Smooth muscle cell (in vitro differentiated cells): Measurements from ENCODE around the gene LRCH4. TPM values are rescaled to one million over a fixed set of nuclear protein-coding genes. Genes with fewer than 3 reads are reported as not detected.
A peak's percentile ranks its signal among the peaks of the same experiment; 100 is the strongest.

ENCODE experiments used
- DNase-seq: peaks from one replicate; lab custom pipeline; 2025; ENCODE audit not compliant: unreplicated experiment; lab: John Stamatoyannopoulos, UW
- H2AFZ ChIP-seq: fragments of 200-600 bp; sonication (generic); 2 replicates; pipeline ENCODE4 v1.6.0; 2016; ENCODE audit warnings: antibody characterized with exemption, low read depth, mild to moderate bottlenecking
- H3F3A ChIP-seq: fragments of 200-600 bp; sonication (generic); 2 replicates; pipeline ENCODE4 v1.6.0; 2017; ENCODE audit warnings: antibody characterized with exemption, low read depth
- H3K27ac ChIP-seq: fragments of 200-600 bp; sonication (generic); 2 replicates; pipeline ENCODE4 v1.5.1; 2016; ENCODE audit warnings: low read depth, mild to moderate bottlenecking
- H3K27me3 ChIP-seq: fragments of 200-600 bp; sonication (generic); 2 replicates; pipeline ENCODE4 v1.6.1; 2016; ENCODE audit warnings: low read depth, mild to moderate bottlenecking
- H3K36me3 ChIP-seq: fragments of 200-600 bp; sonication (generic); 2 replicates; pipeline ENCODE4 v1.5.1; 2016; ENCODE audit warnings: low read depth
- H3K4me1 ChIP-seq: fragments of 200-600 bp; sonication (generic); 2 replicates; pipeline ENCODE4 v1.5.1; 2016; ENCODE audit warnings: low read depth
- H3K4me2 ChIP-seq: fragments of 200-600 bp; sonication (generic); 2 replicates; pipeline ENCODE4 v1.6.0; 2016; ENCODE audit warnings: mild to moderate bottlenecking
- H3K4me3 ChIP-seq: fragments of 200-600 bp; sonication (generic); 2 replicates; pipeline ENCODE4 v1.5.1; 2016; ENCODE audit warnings: mild to moderate bottlenecking
- H3K79me2 ChIP-seq: fragments of 200-600 bp; sonication (generic); 2 replicates; pipeline ENCODE4 v1.6.0; 2016; ENCODE audit warnings: low read depth, mild to moderate bottlenecking
- H3K9ac ChIP-seq: fragments of 200-600 bp; sonication (generic); 2 replicates; pipeline ENCODE4 v1.6.0; 2016; ENCODE audit warnings: low read depth
- H3K9me3 ChIP-seq: fragments of 200-600 bp; sonication (generic); replicated peaks from 2 replicates; pipeline ENCODE4 v1.5.1; 2016; ENCODE audit warnings: low read depth
- H4K20me1 ChIP-seq: fragments of 200-600 bp; sonication (generic); 2 replicates; pipeline ENCODE4 v1.6.0; 2016; ENCODE audit warnings: low read depth
- WGBS: methylation state at CpG from one replicate; pipeline ENCODE4 v1.1.7; 2016; ENCODE audit warnings: low lambda C conversion rate; 5-methylcytosine and 5-hydroxymethylcytosine counted together
- polyA plus RNA-seq: library from polyadenylated mRNA; unstranded; fragments of >200 nt; fragmentation: Nextera tagmentation; extraction: Ambion mirVana; gene quantifications from 2 replicates; pipeline ENCODE4 v1.2.1, GENCODE V29; 2016
- total RNA-seq: library from RNA; depleted of rRNA; stranded (reverse); fragments of >200 nt; gene quantifications from 2 replicates; pipeline ENCODE4 v1.2.3, GENCODE V29; 2014
- TF ChIP-seq, protein P1 (sequence below): fragments of 200-600 bp; sonication (generic); IDR thresholded peaks from 2 replicates; pipeline ENCODE4 v1.5.1; 2017; ENCODE audit warnings: borderline replicate concordance, mild to moderate bottlenecking, antibody characterized with exemption; ENCODE audit not compliant: insufficient read depth, poor library complexity, severe bottlenecking

LRCH4 gene
- total and polyA plus RNA-seq, 2 experiments from 2014 or later: 48.2 to 58.5 TPM

DNA sequence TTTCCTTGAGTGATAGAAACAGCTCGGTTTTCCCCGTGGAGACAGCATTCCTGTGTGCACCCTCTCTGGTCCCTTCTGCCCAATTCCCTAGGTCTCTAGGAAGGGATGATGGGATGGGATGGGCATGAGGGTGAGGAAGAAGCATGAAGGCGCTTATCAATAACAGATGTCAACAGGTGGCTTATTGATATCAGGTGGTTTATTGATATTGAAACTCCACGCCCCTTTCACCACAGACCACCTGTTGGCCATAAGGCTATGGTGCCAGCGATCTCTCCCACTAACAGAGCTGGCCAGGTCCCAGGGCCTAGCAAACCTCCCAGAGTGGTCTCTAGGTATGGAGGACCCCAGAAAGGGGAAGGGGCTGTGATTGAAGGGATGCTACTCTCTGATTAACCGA lies 34.3 kb upstream of the LRCH4 start:
- H3K9ac ChIP-seq: no peak overlapping the region
- DNase-seq: no peak
- H3K36me3 ChIP-seq: no peaks in the 10 kb centered on the region
- H3K4me3 ChIP-seq: no peak overlapping the region
- no peaks in the 10 kb centered on the region for H3K4me1 ChIP-seq
- no peak overlapping the region for H2AFZ ChIP-seq
- no peaks in the 10 kb centered on the region for H4K20me1 ChIP-seq
- no peaks in the 10 kb centered on the region for H3K9me3 ChIP-seq
- WGBS: 93% methylated on average over 6 of the region's 6 CpGs
- no peak overlapping the region for H3K4me2 ChIP-seq
- no peaks in the 10 kb centered on the region for H3F3A ChIP-seq
- no peaks in the 10 kb centered on the region for H3K27me3 ChIP-seq
- H3K27ac ChIP-seq: no peak overlapping the region
- TF ChIP-seq, protein P1, sequence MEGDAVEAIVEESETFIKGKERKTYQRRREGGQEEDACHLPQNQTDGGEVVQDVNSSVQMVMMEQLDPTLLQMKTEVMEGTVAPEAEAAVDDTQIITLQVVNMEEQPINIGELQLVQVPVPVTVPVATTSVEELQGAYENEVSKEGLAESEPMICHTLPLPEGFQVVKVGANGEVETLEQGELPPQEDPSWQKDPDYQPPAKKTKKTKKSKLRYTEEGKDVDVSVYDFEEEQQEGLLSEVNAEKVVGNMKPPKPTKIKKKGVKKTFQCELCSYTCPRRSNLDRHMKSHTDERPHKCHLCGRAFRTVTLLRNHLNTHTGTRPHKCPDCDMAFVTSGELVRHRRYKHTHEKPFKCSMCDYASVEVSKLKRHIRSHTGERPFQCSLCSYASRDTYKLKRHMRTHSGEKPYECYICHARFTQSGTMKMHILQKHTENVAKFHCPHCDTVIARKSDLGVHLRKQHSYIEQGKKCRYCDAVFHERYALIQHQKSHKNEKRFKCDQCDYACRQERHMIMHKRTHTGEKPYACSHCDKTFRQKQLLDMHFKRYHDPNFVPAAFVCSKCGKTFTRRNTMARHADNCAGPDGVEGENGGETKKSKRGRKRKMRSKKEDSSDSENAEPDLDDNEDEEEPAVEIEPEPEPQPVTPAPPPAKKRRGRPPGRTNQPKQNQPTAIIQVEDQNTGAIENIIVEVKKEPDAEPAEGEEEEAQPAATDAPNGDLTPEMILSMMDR: no peak
- no peaks in the 10 kb centered on the region for H3K79me2 ChIP-seq

DNA sequence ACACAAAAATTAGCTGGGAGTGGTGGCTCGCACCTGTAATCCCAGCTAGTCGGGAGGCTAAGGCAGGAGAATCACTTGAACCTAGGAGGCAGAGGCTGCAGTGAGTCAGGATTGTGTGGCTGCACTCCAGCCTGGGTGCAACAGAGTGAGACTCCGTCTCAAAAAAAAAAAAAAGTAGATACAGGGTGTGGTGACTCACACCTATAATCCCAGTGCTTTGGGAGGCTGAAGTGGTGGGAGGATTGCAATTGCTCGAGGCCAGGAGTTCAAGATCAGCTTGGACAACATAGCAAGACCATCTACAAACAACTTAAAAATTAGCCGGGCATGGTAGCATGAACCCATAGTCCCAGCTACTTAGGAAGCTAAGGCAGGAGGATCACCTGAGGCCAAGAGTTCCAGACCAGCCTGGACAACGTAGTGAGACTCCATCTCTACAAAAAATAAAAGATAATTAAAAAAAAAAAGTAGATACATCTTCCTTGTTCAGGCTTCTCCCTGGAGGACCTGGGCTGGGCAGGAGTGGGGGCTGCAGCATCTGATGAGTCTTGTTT lies 28.5 kb upstream of the LRCH4 start:
- TF ChIP-seq, protein P1: no peak
- no peaks in the 10 kb centered on the region for H3K27me3 ChIP-seq
- H3K79me2 ChIP-seq: no peaks in the 10 kb centered on the region
- H3K27ac ChIP-seq: no peak overlapping the region
- no peak for DNase-seq
- H4K20me1 ChIP-seq: no peaks in the 10 kb centered on the region
- no peak overlapping the region for H3K9ac ChIP-seq
- H3K4me2 ChIP-seq: peak overlapping the region; percentile 96
- peaks cover 7% of the 10 kb centered on the region for H3F3A ChIP-seq
- WGBS: 85% methylated on average over 6 of the region's 6 CpGs
- H3K9me3 ChIP-seq: no peaks in the 10 kb centered on the region
- peaks cover 10% of the 10 kb centered on the region for H3K4me1 ChIP-seq
- H2AFZ ChIP-seq: no peak overlapping the region
- no peaks in the 10 kb centered on the region for H3K36me3 ChIP-seq
- H3K4me3 ChIP-seq: no peak overlapping the region

DNA sequence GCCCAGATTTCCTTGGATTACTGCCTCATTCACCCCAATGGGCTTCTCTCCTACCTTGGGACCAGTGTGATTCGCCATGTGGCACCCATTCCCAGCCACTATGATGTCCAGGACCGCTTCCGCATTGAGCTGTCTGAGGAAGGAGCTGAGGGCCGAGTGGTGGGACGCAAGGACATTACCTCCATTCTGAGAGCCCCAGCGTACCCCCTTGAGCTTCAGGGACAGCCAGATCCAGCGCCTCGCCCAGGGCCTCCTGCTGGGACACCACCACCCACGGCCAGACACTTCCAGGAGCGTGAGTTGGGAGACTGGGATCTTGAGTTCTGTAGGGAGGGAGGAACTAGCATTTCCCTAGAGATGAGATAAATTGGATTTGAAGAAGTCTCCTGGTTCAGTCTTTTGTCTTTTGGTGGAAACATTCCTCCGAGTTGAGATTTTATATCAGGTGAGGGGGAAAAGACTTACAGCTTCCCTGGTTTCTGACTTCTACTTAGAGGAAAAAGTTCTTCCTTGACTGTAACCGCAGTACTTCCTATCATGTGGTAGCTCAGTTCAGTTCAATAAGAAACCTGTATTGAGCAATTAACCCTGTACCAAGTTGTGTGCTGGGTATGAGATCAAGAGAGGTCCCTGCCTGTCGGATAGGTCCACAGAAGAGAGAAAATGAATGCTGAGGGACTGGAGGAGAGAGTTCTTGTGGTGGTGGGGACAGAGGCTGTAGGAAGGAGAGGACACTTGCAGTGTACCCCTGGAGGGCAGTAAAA lies 27.7 kb upstream of the LRCH4 start:
- peaks cover 7% of the 10 kb centered on the region for H3F3A ChIP-seq
- no peaks in the 10 kb centered on the region for H3K36me3 ChIP-seq
- no peaks in the 10 kb centered on the region for H3K79me2 ChIP-seq
- H4K20me1 ChIP-seq: no peaks in the 10 kb centered on the region
- H2AFZ ChIP-seq: no peak overlapping the region
- TF ChIP-seq, protein P1: no peak
- H3K27ac ChIP-seq: no peak overlapping the region
- WGBS: 92% methylated on average over 13 of the region's 13 CpGs
- H3K9me3 ChIP-seq: no peaks in the 10 kb centered on the region
- no peak for DNase-seq
- no peak overlapping the region for H3K9ac ChIP-seq
- peak overlapping the region; percentile 54 for H3K4me3 ChIP-seq
- H3K4me1 ChIP-seq: peaks cover 10% of the 10 kb centered on the region
- H3K4me2 ChIP-seq: peak overlapping the region; percentile 96
- no peaks in the 10 kb centered on the region for H3K27me3 ChIP-seq
